ENCODE measurements around the gene PPP1R13B. TPM values are rescaled to one million over a fixed set of nuclear protein-coding genes. Genes with fewer than 3 reads are reported as not detected.

The PPP1R13B gene
- total and polyA plus RNA-seq, 2 donors from 2014 or later = 15.1 to 69.4 TPM

DNA sequence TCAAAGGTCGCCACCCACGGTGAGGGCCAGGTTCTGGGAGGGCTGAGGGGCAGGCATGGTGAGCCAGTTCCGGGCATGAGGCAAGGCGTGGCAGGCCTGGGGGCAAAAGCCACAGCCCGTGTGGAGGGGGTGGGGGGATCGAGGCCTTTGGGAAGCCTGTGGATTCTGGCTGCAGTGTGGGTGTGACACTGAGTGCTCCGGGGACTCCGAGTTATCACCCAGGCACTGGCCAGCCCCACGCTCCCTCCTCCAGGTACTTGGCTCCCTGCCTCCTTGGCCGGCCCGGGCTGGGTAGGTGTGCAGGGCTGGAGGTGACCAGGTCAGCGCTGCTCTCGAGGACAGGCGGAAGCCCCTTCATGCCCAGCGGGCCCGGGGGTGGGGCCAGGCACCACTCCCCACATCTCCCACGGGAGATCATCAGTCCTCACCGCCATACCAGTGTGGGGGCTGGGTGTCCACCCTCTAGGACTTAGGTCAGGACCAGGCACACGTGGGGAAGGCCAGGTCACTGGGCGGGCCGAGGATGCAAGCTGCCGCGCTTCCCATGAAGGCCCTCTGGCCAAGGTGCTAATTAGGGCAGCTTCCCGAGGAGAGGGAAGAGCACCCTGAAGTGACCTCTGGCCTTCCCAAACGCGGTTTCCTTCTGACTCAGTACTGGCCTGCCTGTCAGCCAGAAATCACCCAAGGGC, 46.8 kb upstream of the PPP1R13B start:
- peaks cover 0 to 35% (median 21%) of the 10 kb centered on the region in 3 donors for H3K4me1 ChIP-seq (ENCODE audit: control insufficient read depth in 2 of 3, insufficient read depth in 2 of 3, low read depth in 1 of 3, low read length in 3 of 3)
- no peak overlapping the region for H3K27ac ChIP-seq (ENCODE audit: low read depth in 2 of 2, low read length in 2 of 2)
- peak in 2 of 5 donors; percentile 49 to 90 for DNase-seq
- no peaks in the 10 kb centered on the region for H3K36me3 ChIP-seq (ENCODE audit: control insufficient read depth in 2 of 3, insufficient read depth in 3 of 3, low read length in 3 of 3)
- no peaks in the 10 kb centered on the region for H3K9me3 ChIP-seq (ENCODE audit: control insufficient read depth in 2 of 3, insufficient read depth in 1 of 3, low read length in 3 of 3)
- no peak for FAIRE-seq
- H3K9ac ChIP-seq (ENCODE audit: low read length in 3 of 3) = no peak overlapping the region
- TF ChIP-seq, protein P1, sequence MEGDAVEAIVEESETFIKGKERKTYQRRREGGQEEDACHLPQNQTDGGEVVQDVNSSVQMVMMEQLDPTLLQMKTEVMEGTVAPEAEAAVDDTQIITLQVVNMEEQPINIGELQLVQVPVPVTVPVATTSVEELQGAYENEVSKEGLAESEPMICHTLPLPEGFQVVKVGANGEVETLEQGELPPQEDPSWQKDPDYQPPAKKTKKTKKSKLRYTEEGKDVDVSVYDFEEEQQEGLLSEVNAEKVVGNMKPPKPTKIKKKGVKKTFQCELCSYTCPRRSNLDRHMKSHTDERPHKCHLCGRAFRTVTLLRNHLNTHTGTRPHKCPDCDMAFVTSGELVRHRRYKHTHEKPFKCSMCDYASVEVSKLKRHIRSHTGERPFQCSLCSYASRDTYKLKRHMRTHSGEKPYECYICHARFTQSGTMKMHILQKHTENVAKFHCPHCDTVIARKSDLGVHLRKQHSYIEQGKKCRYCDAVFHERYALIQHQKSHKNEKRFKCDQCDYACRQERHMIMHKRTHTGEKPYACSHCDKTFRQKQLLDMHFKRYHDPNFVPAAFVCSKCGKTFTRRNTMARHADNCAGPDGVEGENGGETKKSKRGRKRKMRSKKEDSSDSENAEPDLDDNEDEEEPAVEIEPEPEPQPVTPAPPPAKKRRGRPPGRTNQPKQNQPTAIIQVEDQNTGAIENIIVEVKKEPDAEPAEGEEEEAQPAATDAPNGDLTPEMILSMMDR (IDR thresholded peaks at IDR 0.05; ENCODE audit: borderline replicate concordance, extremely low read depth, insufficient read depth) = no peak
- no peaks in the 10 kb centered on the region for H3K27me3 ChIP-seq (ENCODE audit: control insufficient read depth, insufficient read depth, low read length)
- H3K4me3 ChIP-seq (ENCODE audit: low read length in 3 of 3) = no peak overlapping the region
- intact Hi-C loops (cut with DNase I) = no loop called here

DNA sequence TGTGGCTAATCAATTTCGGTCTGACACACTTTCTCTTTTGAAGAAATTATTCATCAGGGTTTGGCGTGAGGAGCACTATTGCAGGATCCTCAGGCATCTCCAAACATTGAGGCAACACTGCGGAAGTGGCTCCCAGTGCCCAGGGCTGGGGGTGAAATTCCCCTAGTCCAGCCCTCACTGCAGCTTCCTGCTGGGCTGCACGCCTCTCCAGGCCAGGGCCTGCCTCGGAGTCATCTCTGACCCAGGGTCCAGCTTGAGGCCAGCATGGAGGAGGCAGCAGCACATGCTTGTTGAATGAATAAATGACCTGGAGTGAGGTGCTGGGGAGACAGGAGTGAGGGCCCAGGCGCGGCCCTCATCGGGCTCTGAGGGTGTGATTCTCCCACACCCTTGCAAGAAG, 44.9 kb upstream of the PPP1R13B start:
- Histone ChIP-seq H3K4me3 (ENCODE audit: low read length in 3 of 3) (no peak overlapping the region), H3K4me1 (ENCODE audit: control insufficient read depth in 2 of 3, insufficient read depth in 2 of 3, low read depth in 1 of 3, low read length in 3 of 3) (peaks cover 0 to 24% (median 17%) of the 10 kb centered on the region in 3 donors), H3K27ac (ENCODE audit: low read depth in 2 of 2, low read length in 2 of 2) (no peak overlapping the region), H3K36me3 (ENCODE audit: control insufficient read depth in 2 of 3, insufficient read depth in 3 of 3, low read length in 3 of 3) (no peaks in the 10 kb centered on the region), H3K9me3 (ENCODE audit: control insufficient read depth in 2 of 3, insufficient read depth in 1 of 3, low read length in 3 of 3) (no peaks in the 10 kb centered on the region), H3K27me3 (ENCODE audit: control insufficient read depth, insufficient read depth, low read length) (no peaks in the 10 kb centered on the region), H3K9ac (ENCODE audit: low read length in 3 of 3) (no peak overlapping the region)
- no peak for FAIRE-seq
- TF ChIP-seq, protein P1 (IDR thresholded peaks at IDR 0.05; ENCODE audit: borderline replicate concordance, extremely low read depth, insufficient read depth) = no peak
- no peak for DNase-seq
- intact Hi-C loops (cut with DNase I) = no loop called here

DNA sequence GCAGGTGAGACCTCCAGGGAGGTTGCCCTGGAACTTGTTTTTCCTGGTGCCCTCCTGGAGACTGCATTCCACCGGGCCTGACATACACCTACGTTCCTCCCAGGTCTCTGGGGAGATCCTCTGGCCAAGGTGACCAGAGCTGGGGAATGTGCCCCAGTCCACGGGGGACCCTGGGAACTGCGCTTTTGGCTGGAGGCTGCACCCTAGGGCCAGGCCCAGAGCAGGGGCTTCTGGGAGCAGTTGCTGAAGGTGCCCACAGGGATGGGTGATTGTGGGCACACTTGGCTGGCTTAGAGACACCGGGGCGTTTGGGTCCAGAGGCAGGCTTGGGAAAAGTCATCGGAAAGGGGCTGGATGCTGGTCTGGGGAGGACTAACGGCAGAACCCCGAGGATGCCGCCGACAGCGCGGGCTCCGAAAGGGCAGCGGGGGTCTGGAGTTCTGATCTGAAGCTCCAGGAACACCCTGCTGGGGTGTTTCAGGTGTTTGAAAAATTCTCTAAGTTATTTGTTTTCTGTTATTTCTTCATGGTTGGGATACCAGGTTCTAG, 44.4 kb upstream of the PPP1R13B start:
- no peaks in the 10 kb centered on the region for H3K36me3 ChIP-seq (ENCODE audit: control insufficient read depth in 2 of 3, insufficient read depth in 3 of 3, low read length in 3 of 3)
- H3K4me1 ChIP-seq (ENCODE audit: control insufficient read depth in 2 of 3, insufficient read depth in 2 of 3, low read depth in 1 of 3, low read length in 3 of 3) = peaks cover 0 to 24% (median 16%) of the 10 kb centered on the region in 3 donors
- DNase-seq (no peak), FAIRE-seq (no peak)
- H3K9ac ChIP-seq (ENCODE audit: low read length in 3 of 3) = no peak overlapping the region
- no peak overlapping the region for H3K4me3 ChIP-seq (ENCODE audit: low read length in 3 of 3)
- no peaks in the 10 kb centered on the region for H3K9me3 ChIP-seq (ENCODE audit: control insufficient read depth in 2 of 3, insufficient read depth in 1 of 3, low read length in 3 of 3)
- no peak overlapping the region for H3K27ac ChIP-seq (ENCODE audit: low read depth in 2 of 2, low read length in 2 of 2)
- intact Hi-C loops (cut with DNase I) = no loop called here
- no peaks in the 10 kb centered on the region for H3K27me3 ChIP-seq (ENCODE audit: control insufficient read depth, insufficient read depth, low read length)
- TF ChIP-seq, protein P1 (IDR thresholded peaks at IDR 0.05; ENCODE audit: borderline replicate concordance, extremely low read depth, insufficient read depth) = no peak
